HG02610 (cell line): Measurements from ENCODE around the gene F10.
"Not testable (repeated sequence)": the region's sequence is repeated elsewhere in the genome, so short reads cannot be mapped to it uniquely, and the experiment has no call there.

Source experiments
- ATAC-seq: cut with Tn5 transposase; IDR thresholded peaks from one replicate; pipeline ENCODE4 v1.9.1; 2021; ENCODE audit warnings: mild to moderate bottlenecking, moderate library complexity; ENCODE audit not compliant: unreplicated experiment

F10 gene

DNA sequence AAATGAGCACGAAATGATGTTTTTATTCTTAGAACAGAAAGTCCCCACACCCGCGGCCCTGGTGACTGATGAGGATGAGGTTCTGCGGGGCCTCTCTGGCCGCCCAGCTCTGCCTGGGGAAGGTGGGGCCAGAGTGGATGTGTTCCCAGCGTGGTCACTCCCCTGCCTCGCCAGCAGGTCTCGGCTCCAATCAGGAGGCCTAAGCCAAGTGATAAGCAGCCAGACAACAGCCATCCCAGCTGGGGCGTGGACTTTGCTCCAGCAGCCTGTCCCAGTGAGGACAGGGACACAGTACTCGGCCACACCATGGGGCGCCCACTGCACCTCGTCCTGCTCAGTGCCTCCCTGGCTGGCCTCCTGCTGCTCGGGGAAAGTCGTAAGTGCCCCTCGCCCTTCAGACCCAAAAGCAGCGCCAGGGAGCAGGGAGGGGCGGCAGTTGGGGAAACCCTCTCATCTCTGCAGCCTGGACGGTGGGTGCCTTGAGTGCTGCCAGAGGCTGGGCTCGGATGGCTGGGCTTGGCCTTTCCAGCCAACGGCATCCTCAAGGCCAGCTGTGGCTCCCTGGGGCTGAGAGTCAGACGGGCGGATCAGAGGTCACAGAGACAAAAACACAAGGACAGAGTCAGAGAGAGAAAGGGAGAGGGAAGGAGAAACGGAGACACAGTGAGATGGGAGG is at the start of gene F10:
Gene F10, plus strand, starts transcription at position 250 of the 676 bp plus-strand sequence. Its CDS starts 57 bp downstream, at position 307.
- ATAC-seq = no peak

DNA sequence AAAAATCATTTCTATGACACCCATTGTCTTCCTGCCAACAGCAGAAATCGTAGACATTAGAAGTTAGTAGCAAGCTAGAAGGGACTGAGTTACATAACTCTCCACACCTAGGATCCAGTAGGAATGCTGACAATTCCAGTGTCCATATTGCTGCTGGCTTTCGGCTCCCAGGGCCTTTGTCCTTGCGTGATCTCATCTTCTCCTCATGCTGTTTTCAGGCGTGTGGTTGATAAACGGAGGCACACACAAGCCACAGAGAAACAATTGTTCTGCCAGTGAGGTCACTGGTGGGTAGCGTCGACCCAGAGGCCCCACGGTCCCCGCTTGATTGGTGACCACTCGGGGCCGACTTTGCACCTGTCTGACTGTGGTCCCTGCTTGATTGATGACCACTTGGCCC is 48.7 kb upstream of the F10 start:
- no peak for ATAC-seq

DNA sequence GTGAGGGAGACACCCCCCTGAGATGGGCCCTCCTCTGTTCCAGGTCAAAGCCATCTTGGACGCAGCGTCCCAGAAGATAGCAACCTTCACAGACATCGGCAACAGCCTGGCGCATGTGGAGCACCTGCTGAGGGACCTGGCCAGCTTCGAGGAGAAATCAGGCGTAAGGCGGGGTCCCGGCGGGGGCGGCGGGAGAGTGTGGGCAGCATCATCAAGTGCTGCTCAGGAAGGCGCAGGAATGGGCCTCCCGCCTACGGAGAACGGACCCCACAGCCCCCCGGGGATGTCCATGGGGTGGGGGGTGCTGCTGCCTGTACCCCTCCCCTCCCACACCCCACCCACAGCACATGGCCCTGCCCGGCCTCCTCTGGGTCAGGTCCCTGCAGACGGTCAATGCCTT is 48.2 kb upstream of the F10 start:
- no peak for ATAC-seq

DNA sequence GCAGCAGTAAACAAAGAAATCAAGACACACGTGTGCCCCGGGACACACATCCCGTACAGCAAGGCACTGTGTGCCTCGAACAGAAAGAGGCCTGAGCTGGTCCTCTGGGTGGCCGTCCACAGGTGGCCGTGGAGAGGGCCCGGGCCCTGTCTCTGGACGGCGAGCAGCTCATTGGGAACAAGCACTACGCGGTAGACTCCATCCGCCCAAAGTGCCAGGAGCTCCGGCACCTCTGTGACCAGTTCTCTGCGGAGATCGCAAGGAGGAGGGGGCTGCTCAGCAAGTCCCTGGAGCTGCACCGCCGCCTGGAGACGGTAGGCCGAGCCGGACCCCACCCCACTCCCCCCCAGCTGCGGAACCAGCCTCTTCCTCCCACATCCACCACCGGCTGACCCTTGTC is 47.7 kb upstream of the F10 start:
- no peak for ATAC-seq

DNA sequence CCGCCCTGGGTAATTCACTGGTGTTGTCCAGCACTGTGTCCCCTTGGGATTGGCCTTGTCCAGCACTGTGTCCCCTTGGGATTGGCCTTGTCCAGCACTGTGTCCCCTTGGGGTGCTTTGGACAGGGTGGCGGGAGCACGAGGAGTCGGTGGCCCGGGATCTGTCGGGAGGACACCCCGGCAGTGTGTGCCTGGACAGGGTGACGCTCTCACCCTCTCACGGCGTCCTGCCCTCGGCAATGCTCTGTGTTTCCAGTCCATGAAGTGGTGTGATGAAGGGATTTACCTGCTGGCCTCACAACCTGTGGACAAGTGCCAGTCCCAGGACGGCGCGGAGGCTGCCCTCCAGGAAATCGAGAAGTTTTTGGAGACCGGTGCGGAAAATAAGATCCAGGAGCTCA is 46.9 kb upstream of the F10 start:
- no peak for ATAC-seq

GRCh38 chr13:113076681-113077401 is 45.8 kb upstream of the F10 start:
- no peak for ATAC-seq

- ATAC-seq = no peak
Measured at GRCh38 chr13:113077566-113077952, 45.0 kb upstream of the F10 start.

- no peak for ATAC-seq
Measured at GRCh38 chr13:113077953-113078901, 44.4 kb upstream of the F10 start.

- no peak for ATAC-seq
Measured at GRCh38 chr13:113078902-113079780, 43.5 kb upstream of the F10 start.

DNA sequence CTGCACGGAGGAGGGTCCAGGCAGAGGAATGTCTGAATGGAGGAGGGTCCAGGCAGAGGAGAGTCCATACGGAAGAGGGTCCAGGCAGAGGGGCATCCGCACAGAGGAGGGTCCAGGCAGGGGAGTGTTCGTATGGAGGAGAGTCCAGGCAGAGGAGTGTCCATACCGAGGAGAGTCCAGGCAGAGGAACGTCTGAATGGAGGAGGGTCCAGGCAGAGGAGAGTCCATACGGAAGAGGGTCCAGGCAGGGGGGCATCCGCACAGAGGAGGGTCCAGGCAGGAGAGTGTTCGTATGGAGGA is 42.9 kb upstream of the F10 start:
- ATAC-seq = not testable (repeated sequence)

- no peak for ATAC-seq
Measured at GRCh38 chr13:113080361-113080831, 42.2 kb upstream of the F10 start.

DNA sequence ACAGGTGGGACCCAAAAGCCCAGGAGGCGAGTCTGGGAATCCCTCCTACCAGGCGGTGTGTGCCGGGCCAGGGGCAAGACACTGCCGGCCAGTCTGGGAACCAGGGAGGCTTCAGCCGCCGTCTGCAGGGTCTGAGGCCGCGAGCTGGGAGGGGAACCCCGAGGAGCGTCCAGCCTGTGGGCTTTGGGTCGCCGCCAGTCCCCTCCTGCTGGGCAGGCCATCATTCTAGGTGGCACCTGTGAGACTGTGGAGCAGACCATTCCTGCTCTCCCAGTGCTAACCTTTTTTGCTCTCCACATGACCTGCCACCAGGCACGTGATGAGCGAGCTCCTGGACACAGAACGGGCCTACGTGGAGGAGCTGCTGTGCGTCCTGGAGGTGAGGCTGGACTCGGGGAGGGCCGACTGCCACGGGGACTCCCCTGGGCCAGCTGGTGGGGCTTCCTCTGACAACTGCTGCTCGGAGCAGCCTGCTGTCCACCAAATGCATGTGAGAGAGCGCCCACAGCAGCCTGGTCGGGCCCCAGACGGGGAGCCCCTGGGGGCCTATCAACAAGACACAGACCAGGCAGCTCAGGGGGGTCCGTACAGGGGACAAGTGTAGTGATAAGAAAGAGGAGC is 41.6 kb upstream of the F10 start:
- ATAC-seq = no peak

DNA sequence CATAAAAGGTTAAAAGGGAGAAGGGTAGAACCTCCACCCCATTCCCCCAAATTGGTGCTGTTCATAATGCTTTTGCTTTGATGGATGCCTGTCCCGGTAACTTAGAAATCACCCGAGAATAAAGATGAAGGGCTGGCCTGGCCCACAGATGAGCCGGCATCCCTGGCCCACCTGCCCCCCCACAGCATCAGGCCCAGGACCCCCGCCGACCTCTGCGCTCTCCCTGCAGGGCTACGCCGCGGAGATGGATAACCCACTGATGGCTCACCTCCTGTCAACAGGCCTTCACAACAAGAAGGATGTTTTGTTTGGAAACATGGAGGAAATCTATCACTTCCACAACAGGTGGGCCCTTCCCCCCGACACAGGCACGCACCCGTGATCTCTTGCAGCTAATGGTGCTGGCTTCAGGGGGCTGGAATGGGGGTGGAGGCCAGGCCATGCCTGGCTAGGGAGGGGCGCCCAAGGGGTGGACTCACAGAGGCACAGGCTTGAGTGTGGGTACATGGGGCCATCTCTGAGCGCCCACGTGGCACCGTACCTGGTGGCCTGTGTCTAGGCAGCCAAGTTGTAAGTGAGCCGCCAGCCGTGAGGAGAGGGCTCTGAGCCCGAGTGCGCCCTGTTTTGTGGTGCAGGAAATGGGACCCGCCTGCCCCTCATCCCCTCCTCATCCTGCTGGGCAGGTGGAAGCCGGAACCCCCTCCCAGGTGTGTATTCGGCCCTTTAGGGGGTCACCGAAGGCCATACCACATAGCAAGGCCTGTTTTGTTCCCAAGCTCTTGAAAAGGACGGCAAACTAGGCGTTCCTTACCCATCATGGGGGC is 40.2 kb upstream of the F10 start:
- no peak for ATAC-seq

DNA sequence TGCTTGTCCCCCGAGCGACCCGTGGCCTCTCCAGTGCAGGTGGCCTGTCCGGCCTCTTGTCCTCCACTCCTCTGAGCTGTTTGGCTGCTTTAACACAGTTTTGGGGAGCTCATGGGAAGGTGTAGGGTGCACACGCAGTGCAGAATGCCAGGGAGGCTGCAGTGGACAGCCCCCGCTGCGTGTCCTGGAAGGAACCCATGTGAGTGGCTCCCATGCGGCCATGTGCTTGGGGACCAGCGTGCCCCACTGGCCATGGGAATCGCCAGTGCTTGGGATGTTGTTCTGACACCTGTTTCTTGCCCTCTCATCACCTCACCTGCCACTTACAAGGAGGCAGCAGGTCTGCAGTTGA is 39.6 kb upstream of the F10 start:
- no peak for ATAC-seq

- ATAC-seq = no peak
Measured at GRCh38 chr13:113083402-113084061, 39.1 kb upstream of the F10 start.

DNA sequence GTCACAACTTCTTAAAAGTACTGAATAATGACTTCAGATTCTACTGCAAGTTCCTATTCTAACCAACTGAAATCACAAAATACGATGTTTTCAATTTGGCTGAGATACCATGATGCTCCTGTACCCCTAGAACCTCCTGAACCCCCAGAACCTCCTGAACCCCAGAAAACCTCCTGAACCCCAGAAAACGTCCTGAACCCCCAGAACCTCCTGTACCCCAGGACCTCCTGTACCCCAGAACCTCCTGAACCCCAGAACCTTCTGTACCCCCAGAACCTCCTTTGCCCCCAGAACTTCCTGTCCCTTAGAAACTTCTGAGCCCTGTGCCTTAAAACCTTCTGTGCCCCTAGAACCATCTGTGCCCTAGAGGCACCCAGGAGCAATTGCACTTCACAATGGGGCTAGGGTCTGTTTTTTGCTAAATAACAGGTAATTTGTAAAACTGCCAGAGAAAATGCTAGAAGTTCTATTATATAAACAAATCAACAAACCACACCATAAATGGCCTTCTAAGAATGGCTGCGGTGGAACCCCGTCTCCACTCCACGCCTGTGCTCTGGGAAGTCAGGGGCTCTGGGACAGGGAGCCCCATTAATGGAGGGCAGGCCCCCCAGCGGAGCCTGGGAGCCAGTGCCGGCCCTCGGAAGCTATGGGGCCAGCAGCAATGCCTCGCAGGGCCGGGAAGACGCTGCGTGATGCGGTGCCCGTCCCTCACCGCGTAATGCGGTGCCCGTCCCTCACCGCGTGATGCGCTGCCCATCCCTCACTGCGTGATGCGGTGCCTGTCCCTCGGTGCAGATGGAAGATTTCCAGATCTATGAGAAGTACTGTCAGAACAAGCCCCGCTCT is 38.3 kb upstream of the F10 start:
- no peak for ATAC-seq

- no peak for ATAC-seq
Measured at GRCh38 chr13:113084943-113085540, 37.6 kb upstream of the F10 start.
